Neuron (in vitro differentiated cells): ENCODE measurements around the gene DEPDC1B.
"Not testable (repeated sequence)": the region's sequence is repeated elsewhere in the genome, so short reads cannot be mapped to it uniquely, and the experiment has no call there.

Experiments
- H2AFZ ChIP-seq: one replicate; pipeline ENCODE4 v1.6.1; 2013; ENCODE audit warnings: low read depth, mild to moderate bottlenecking, inconsistent platforms, low read length, moderate library complexity
- H3K27me3 ChIP-seq: one replicate; pipeline ENCODE4 v1.6.1; 2013; ENCODE audit warnings: low read length; ENCODE audit not compliant: insufficient read depth
- H3K36me3 ChIP-seq: one replicate; pipeline ENCODE4 v1.6.1; 2013; ENCODE audit warnings: low read length; ENCODE audit not compliant: insufficient read depth
- H3K4me1 ChIP-seq: one replicate; pipeline ENCODE4 v1.6.1; 2013; ENCODE audit warnings: low read length; ENCODE audit not compliant: insufficient read depth
- H3K4me3 ChIP-seq: 2 replicates; pipeline ENCODE4 v1.5.1; 2013; ENCODE audit warnings: mild to moderate bottlenecking, low read length, moderate library complexity
- H3K9me3 ChIP-seq: one replicate; pipeline ENCODE4 v1.6.1; 2013; ENCODE audit warnings: low read length

DEPDC1B gene

GRCh38 chr5:60715201-60715928, 15.4 kb upstream of the DEPDC1B start:
- not testable (repeated sequence) for H3K27me3 ChIP-seq, H3K4me1 ChIP-seq, H3K4me3 ChIP-seq, H3K36me3 ChIP-seq, H3K9me3 ChIP-seq, H2AFZ ChIP-seq

GRCh38 chr5:60712950-60713349, 13.0 kb upstream of the DEPDC1B start:
- Histone ChIP-seq H3K4me1 (no peaks in the 10 kb centered on the region), H3K36me3 (no peaks in the 10 kb centered on the region), H2AFZ (no peak overlapping the region), H3K4me3 (no peak overlapping the region), H3K27me3 (no peaks in the 10 kb centered on the region), H3K9me3 (no peaks in the 10 kb centered on the region)

DNA sequence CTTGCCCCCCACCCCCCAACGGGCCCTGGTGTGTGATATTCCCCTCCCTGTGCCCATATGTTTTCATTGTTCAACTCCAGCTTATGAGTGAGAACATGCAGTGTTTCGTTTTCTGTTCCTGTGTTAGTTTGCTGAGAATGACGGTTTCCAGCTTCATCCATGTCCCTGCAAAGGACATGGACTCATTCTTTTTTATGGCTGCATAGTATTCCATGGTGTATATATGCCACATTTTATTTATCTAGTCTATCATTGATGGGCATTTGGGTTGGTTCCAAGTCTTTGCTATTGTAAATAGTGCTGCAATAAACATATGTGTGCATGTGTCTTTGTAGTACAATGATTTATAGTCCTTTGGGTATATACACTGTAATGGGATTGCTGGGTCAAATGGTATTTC, 11.9 kb upstream of the DEPDC1B start:
- H3K36me3 ChIP-seq, H3K4me3 ChIP-seq, H2AFZ ChIP-seq, H3K4me1 ChIP-seq, H3K9me3 ChIP-seq, H3K27me3 ChIP-seq: not testable (repeated sequence)

DNA sequence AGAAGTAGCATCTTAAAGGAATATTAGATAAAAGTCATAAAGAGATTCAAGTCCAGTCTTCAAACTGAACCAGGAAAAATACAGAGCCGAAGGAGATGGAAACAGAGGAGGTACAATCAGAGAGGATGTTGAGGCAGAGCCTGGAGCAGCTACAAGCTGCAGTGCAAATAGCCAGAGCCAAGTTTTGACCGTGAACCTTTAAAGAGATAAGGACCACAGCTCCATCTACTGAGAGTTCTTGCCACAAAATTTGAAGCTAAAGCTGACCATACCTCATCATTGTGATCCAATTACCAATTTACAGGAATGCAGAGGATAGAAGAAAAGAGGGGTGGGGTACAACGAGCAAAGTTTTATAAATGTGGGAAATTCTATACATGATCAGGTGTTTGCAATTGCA, 10.4 kb upstream of the DEPDC1B start:
- no peaks in the 10 kb centered on the region for H3K36me3 ChIP-seq
- H3K4me1 ChIP-seq = no peaks in the 10 kb centered on the region
- H3K27me3 ChIP-seq = no peaks in the 10 kb centered on the region
- H3K4me3 ChIP-seq = no peak overlapping the region
- no peak overlapping the region for H2AFZ ChIP-seq
- H3K9me3 ChIP-seq = no peaks in the 10 kb centered on the region

DNA sequence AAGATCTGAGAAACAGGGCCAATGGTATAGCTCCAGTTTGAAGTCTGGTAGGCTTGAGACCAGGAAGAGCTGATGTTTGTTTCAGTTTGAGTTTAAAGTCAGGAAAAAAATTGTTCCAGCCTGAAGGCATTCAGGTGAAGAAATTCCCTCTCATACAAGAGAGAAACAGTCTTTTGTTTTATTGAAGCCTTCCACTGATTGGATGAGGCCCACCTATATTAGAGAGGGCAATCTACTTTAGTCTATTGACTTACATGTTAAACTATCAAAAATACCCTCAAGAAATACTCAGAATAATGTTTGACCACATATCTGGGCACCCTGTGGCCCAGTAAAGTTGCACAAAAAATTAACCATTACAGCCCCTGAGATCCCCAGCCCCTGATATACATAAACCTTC, 5.2 kb upstream of the DEPDC1B start:
- no peak overlapping the region for H3K4me3 ChIP-seq
- no peaks in the 10 kb centered on the region for H3K36me3 ChIP-seq
- H2AFZ ChIP-seq = no peak overlapping the region
- peaks cover 5% of the 10 kb centered on the region for H3K4me1 ChIP-seq
- no peaks in the 10 kb centered on the region for H3K9me3 ChIP-seq
- H3K27me3 ChIP-seq = no peaks in the 10 kb centered on the region

DNA sequence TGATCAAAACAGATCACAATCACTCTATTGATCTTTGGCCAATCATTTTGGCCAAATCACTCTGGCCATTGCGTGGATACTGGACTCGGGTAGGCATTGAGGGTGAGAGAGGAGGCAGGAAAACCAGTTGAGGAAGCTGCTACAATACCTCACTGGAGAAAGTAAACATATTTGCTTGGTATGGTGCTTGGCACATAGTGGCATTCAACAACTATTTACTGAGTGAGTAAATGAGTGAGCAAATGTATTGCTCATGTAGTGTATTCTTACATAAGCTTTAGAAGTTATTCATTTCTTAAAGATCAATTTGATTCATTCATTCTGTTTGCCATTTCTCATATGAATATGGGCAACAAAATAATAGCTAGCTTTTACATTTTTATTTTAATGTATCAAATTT, 4.0 kb upstream of the DEPDC1B start:
- Histone ChIP-seq H2AFZ (no peak overlapping the region), H3K9me3 (no peaks in the 10 kb centered on the region), H3K27me3 (no peaks in the 10 kb centered on the region), H3K4me3 (no peak overlapping the region), H3K4me1 (peaks cover 5% of the 10 kb centered on the region), H3K36me3 (no peaks in the 10 kb centered on the region)

- Histone ChIP-seq H3K4me3 (no peak overlapping the region), H2AFZ (no peak overlapping the region), H3K27me3 (no peaks in the 10 kb centered on the region), H3K9me3 (no peaks in the 10 kb centered on the region), H3K4me1 (peaks cover 14% of the 10 kb centered on the region), H3K36me3 (no peaks in the 10 kb centered on the region)
Observed at GRCh38 chr5:60701321-60701968, 1.5 kb upstream of the DEPDC1B start.

- peak overlapping the region; percentile 89 for H3K4me3 ChIP-seq
- no peaks in the 10 kb centered on the region for H3K27me3 ChIP-seq
- H2AFZ ChIP-seq = peak overlapping the region; percentile 76
Observed at GRCh38 chr5:60700416-60700757, 421 bp upstream of the DEPDC1B start.

GRCh38 chr5:60699288-60699608, 718 bp downstream of the DEPDC1B start:
- Histone ChIP-seq H3K9me3 (no peaks in the 10 kb centered on the region), H3K4me1 (peaks cover 14% of the 10 kb centered on the region), H2AFZ (peak overlapping the region; percentile 76)

More at GRCh38 chr5:60700416-60700757, 421 bp upstream of the DEPDC1B start:
- Histone ChIP-seq H3K4me1 (peaks cover 14% of the 10 kb centered on the region), H3K36me3 (no peaks in the 10 kb centered on the region), H3K9me3 (no peaks in the 10 kb centered on the region)

GRCh38 chr5:60698336-60698735, 1.6 kb downstream of the DEPDC1B start:
- Histone ChIP-seq H3K9me3 (no peaks in the 10 kb centered on the region), H2AFZ (no peak overlapping the region), H3K4me3 (peak overlapping the region; percentile 21), H3K4me1 (peaks cover 14% of the 10 kb centered on the region), H3K27me3 (no peaks in the 10 kb centered on the region), H3K36me3 (no peaks in the 10 kb centered on the region)

More at GRCh38 chr5:60699288-60699608, 718 bp downstream of the DEPDC1B start:
- H3K27me3 ChIP-seq = no peaks in the 10 kb centered on the region
- H3K4me3 ChIP-seq = peak overlapping the region; percentile 89
- H3K36me3 ChIP-seq = no peaks in the 10 kb centered on the region

DNA sequence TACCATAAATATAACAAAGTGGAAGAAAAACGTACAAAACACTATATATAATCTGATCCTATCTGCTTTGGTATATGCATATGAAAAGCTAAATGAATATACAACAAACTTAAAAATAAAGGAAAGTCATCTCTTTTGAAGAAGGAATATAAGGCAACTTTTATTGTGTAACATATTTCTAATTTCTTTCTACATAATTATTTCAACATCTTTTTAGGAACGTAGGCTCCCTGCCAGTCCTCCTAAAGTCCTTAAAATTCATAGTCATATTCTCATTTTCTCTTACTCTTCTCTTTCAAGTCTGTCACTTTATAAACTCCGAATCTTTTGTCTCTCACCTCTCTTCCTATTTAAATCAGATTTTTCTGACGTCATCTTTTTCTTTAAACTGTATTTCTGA, 9.6 kb downstream of the DEPDC1B start:
- H3K36me3 ChIP-seq = peaks cover 17% of the 10 kb centered on the region
- H3K4me1 ChIP-seq = no peaks in the 10 kb centered on the region
- peaks cover 2% of the 10 kb centered on the region for H3K9me3 ChIP-seq
- H3K27me3 ChIP-seq = no peaks in the 10 kb centered on the region
- no peak overlapping the region for H3K4me3 ChIP-seq
- no peak overlapping the region for H2AFZ ChIP-seq

DNA sequence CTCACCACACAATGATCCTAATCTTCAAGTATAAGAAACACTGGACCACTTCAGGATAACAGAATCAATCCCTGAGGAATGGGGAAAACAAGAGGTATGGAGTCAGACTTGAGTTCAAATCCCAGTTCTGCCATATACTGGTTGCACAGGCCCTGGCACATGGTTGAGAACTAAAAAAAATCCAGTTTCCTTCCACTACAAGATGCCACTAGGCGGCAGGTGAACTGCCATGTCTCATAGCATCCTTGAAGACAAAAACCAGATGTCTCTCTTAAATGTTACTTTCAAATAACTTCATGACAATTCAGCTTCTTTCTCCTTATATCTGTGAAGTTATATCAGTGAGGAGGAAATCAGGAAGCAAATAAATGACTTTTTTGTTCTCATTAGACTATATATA, 11.0 kb downstream of the DEPDC1B start:
- H3K4me3 ChIP-seq = no peak overlapping the region

GRCh38 chr5:60687927-60688720, 11.8 kb downstream of the DEPDC1B start:
- H3K36me3 ChIP-seq = peaks cover 28% of the 10 kb centered on the region
- H3K27me3 ChIP-seq = no peaks in the 10 kb centered on the region
- no peak overlapping the region for H2AFZ ChIP-seq
- peaks cover 2% of the 10 kb centered on the region for H3K9me3 ChIP-seq
- no peaks in the 10 kb centered on the region for H3K4me1 ChIP-seq
- H3K4me3 ChIP-seq = no peak overlapping the region

More for the DNA sequence above, 11.0 kb downstream of the DEPDC1B start:
- Histone ChIP-seq H3K36me3 (peaks cover 28% of the 10 kb centered on the region), H2AFZ (no peak overlapping the region), H3K27me3 (no peaks in the 10 kb centered on the region), H3K9me3 (peaks cover 2% of the 10 kb centered on the region), H3K4me1 (no peaks in the 10 kb centered on the region)
